Muscle layer of duodenum (tissue), 2 donors: ENCODE data around the gene SLX4IP.

Source experiments
- H3K27ac ChIP-seq: one replicate; pipeline ENCODE4 v1.7.0; 2013; ENCODE audit warnings: mild to moderate bottlenecking, low read length
- H3K27me3 ChIP-seq: one replicate; pipeline ENCODE4 v1.7.0; 2013; ENCODE audit warnings: low read depth, mild to moderate bottlenecking, control low read depth, low read length
- H3K36me3 ChIP-seq, 2 donors: one replicate each; pipeline ENCODE4 v1.7.0; 2013; ENCODE audit warnings: low read length in 2 of 2, control low read depth in 1 of 2, mild to moderate bottlenecking in 1 of 2; ENCODE audit not compliant: insufficient read depth in 2 of 2, control insufficient read depth in 1 of 2
- H3K4me1 ChIP-seq, 2 donors: one replicate each; pipeline ENCODE4 v1.7.0; 2013; ENCODE audit warnings: low read length in 2 of 2, mild to moderate bottlenecking in 2 of 2, control low read depth in 1 of 2, moderate library complexity in 1 of 2; ENCODE audit not compliant: insufficient read depth in 2 of 2, control insufficient read depth in 1 of 2
- H3K4me3 ChIP-seq, 2 donors: one replicate each; pipeline ENCODE4 v1.7.0; 2013; ENCODE audit warnings: low read length in 2 of 2, low read depth in 1 of 2, mild to moderate bottlenecking in 1 of 2
- H3K9me3 ChIP-seq, 2 donors: one replicate each; pipeline ENCODE4 v1.7.0; 2013; ENCODE audit warnings: low read length in 2 of 2, control low read depth in 1 of 2, mild to moderate bottlenecking in 1 of 2; ENCODE audit not compliant: control insufficient read depth in 1 of 2
- donor health status: healthy.

Gene SLX4IP

GRCh38 chr20:10448270-10449156 is 13.4 kb downstream of the SLX4IP start:
- Histone ChIP-seq H3K4me1 (no peaks in the 10 kb centered on the region), H3K27me3 (no peaks in the 10 kb centered on the region)

GRCh38 chr20:10449270-10449669 is 14.2 kb downstream of the SLX4IP start:
- Histone ChIP-seq H3K4me1 (peaks cover 0 to 5% of the 10 kb centered on the region in 2 donors), H3K4me3 (no peak overlapping the region), H3K27ac (no peak overlapping the region), H3K36me3 (no peaks in the 10 kb centered on the region), H3K9me3 (no peaks in the 10 kb centered on the region), H3K27me3 (no peaks in the 10 kb centered on the region)

More at GRCh38 chr20:10448270-10449156, 13.4 kb downstream of the SLX4IP start:
- Histone ChIP-seq H3K9me3 (no peaks in the 10 kb centered on the region), H3K4me3 (no peak overlapping the region), H3K36me3 (no peaks in the 10 kb centered on the region), H3K27ac (no peak overlapping the region)

DNA sequence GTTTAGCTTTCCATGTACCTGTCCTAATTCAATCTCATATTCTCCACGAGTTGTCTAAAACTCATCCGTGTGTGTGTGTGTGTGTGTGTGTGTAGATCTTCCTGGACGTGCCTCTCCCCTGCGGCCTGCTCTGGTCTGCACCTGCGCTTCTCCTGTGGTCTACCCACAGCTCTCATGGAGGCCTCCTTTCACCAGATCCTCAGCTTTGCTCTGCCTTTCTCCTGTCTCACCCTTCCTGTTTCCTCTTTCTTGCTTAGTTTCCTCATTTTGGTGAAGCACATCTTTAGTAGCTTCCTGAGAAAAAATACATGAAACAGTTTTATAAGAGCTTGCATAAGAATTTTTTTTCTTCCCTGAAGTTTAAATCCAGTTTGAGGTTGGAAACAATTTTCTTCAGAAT is 18.1 kb downstream of the SLX4IP start:
- H3K4me3 ChIP-seq = no peak overlapping the region
- no peaks in the 10 kb centered on the region for H3K27me3 ChIP-seq
- H3K36me3 ChIP-seq = no peaks in the 10 kb centered on the region
- H3K9me3 ChIP-seq = no peaks in the 10 kb centered on the region
- no peak overlapping the region for H3K27ac ChIP-seq
- H3K4me1 ChIP-seq = peaks cover 0 to 5% of the 10 kb centered on the region in 2 donors

DNA sequence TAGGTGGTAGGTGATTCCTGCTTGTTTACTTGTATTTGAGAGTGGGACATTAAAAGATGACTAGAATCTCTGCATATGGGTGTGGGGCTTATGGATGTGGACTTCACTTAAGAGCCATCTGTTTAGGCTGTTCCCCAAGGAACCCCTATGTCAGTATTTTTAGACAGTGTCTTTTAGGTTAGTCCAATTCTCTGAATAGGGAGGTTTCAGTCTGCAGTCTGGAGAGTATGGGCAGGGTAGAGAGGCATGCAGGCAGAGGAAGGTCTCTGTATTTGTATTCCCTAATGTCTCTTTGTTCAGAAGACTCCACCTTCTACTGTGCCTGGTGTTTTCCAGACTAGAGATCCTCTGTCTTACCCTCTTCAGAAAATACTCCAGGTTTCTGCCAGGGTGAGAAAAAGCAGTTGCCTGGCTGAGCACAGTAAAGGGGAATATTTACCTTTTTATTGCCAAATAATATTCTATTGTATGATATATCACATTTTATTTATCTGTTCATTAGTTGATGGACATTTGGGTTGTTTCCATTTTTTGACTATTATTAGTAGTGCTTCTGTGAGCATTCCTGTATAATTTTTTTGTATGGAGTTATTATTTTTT is 19.1 kb downstream of the SLX4IP start:
- Histone ChIP-seq H3K36me3 (no peaks in the 10 kb centered on the region), H3K27ac (no peak overlapping the region), H3K9me3 (no peaks in the 10 kb centered on the region), H3K4me1 (peaks cover 0 to 5% of the 10 kb centered on the region in 2 donors), H3K27me3 (no peaks in the 10 kb centered on the region), H3K4me3 (no peak overlapping the region)

GRCh38 chr20:10461495-10461894 is 26.4 kb downstream of the SLX4IP start:
- Histone ChIP-seq H3K36me3 (no peaks in the 10 kb centered on the region), H3K9me3 (no peaks in the 10 kb centered on the region), H3K27ac (no peak overlapping the region), H3K4me1 (no peaks in the 10 kb centered on the region), H3K4me3 (no peak overlapping the region), H3K27me3 (no peaks in the 10 kb centered on the region)

DNA sequence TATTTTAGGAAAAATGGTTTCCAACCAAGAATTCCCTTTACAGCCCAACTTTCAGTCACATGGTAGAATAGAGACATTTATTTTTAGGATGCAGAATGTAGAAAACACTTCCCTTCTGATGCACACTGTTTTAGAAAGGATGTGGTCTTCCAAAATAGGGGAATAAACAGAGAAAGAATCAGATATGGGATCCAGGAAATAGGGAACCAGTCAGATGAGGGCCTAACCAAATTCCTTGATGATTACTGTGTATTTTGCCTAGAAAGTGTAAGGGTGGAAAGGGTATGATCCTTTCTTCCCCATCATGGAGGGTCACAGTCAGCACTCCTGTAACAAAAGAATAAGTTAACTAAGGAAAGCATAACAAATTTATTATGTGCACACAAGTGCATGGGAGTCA is 27.4 kb downstream of the SLX4IP start:
- H3K4me1 ChIP-seq = no peaks in the 10 kb centered on the region
- no peak overlapping the region for H3K27ac ChIP-seq
- no peaks in the 10 kb centered on the region for H3K36me3 ChIP-seq
- H3K4me3 ChIP-seq = no peak overlapping the region
- H3K9me3 ChIP-seq = no peaks in the 10 kb centered on the region
- no peaks in the 10 kb centered on the region for H3K27me3 ChIP-seq

DNA sequence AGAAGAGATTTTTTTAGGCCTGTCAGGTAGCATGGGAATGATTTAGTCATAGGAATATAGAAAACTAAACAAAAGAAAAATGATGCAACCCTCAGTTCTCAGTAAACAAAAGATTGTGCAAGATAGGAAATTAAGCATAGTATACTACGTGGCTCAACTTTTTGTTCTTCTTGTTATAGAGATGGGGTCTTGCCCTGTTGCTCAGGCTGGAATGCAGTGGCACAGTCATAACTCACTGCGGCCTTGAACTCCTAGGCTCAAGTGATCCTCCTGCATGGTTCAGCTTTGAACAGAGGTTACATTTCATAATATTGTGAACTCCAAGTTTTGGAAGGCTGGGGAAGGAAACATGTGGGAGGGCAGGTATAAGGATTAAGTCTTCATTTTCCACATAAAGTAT is 28.5 kb downstream of the SLX4IP start:
- no peaks in the 10 kb centered on the region for H3K27me3 ChIP-seq
- H3K4me1 ChIP-seq = peaks cover 0 to 9% of the 10 kb centered on the region in 2 donors
- no peaks in the 10 kb centered on the region for H3K36me3 ChIP-seq
- no peak overlapping the region for H3K4me3 ChIP-seq
- no peak overlapping the region for H3K27ac ChIP-seq
- no peaks in the 10 kb centered on the region for H3K9me3 ChIP-seq

DNA sequence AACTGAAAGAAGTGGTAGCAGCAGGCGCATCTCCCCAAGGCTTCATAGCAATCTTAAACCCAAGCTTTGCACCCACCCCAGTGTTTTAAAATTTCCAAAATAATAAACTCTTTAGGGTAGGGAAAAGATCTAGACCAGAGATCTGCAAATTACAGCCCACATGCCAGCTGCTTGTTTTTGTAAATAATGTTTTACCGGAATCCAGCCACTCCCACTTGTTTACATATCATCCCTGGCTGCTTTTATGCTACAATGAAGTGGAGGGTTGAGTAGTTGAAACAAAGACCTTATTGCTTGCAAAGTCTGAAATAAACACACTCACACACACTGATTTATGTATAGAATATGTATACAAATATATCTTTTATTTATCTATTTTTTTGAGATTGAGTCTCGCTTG is 30.0 kb downstream of the SLX4IP start:
- H3K9me3 ChIP-seq = no peaks in the 10 kb centered on the region
- no peaks in the 10 kb centered on the region for H3K27me3 ChIP-seq
- no peak overlapping the region for H3K4me3 ChIP-seq
- H3K27ac ChIP-seq = no peak overlapping the region
- no peaks in the 10 kb centered on the region for H3K36me3 ChIP-seq
- H3K4me1 ChIP-seq = peaks cover 0 to 15% of the 10 kb centered on the region in 2 donors

GRCh38 chr20:10466325-10466724 is 31.2 kb downstream of the SLX4IP start:
- Histone ChIP-seq H3K4me1 (peaks cover 0 to 15% of the 10 kb centered on the region in 2 donors), H3K36me3 (no peaks in the 10 kb centered on the region), H3K9me3 (no peaks in the 10 kb centered on the region), H3K27ac (no peak overlapping the region), H3K27me3 (no peaks in the 10 kb centered on the region), H3K4me3 (no peak overlapping the region)

DNA sequence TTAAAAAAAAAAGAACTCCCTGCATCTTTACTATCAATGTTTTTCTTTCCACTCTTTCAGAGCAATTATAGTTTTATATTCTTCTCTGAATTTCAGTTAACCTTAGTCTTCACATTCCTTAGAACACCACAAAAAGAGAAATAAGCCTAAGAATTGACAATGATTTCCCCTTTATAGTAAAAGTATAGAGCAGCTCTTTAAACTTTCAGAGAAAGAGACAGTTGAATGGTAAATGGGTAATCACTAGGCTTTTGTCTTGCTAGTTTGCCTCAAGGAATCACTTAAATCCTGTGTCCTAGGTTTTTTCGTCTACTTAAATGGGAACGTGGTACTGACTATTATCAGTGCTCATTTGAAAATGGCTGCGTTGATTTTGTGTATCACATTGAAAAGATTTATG is 31.8 kb downstream of the SLX4IP start:
- H3K27ac ChIP-seq = no peak overlapping the region
- H3K4me3 ChIP-seq = no peak overlapping the region
- peaks cover 0 to 15% of the 10 kb centered on the region in 2 donors for H3K4me1 ChIP-seq

DNA sequence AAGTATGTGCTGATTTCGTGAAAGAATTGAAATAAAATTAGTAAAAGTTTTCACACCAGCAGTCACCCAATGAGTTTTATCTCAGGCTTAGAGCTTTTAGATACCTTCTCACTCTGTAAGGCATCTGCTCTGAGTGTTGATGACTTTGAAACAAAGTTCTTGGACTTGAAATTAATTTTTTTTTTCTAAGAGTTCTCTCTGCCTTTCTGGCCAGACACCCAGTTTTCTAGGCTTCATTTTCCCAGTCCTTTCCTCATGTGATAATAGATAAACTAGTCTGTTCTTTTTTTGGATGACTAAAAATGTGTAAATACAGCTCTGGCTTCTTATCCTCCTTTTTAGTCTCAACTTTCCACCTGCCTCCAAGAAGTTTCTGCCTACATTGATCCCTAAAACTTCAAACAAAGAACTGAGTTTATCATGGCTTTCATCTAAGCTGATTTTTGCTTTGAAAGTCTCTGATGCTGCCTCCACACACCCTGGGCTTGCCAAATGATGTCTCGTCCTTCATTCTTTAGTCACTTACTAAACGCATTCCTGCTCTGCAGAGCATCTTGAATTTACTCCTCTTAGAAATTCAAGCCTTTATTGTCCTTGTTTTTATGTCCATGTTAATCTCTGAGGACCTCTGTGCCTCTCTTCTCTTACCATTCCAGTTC is 32.7 kb downstream of the SLX4IP start:
- Histone ChIP-seq H3K4me3 (no peak overlapping the region), H3K9me3 (no peaks in the 10 kb centered on the region), H3K27me3 (no peaks in the 10 kb centered on the region), H3K4me1 (peaks cover 0 to 15% of the 10 kb centered on the region in 2 donors), H3K36me3 (no peaks in the 10 kb centered on the region), H3K27ac (no peak overlapping the region)

More for the DNA sequence above, 31.8 kb downstream of the SLX4IP start:
- no peaks in the 10 kb centered on the region for H3K36me3 ChIP-seq
- no peaks in the 10 kb centered on the region for H3K27me3 ChIP-seq
- H3K9me3 ChIP-seq = no peaks in the 10 kb centered on the region
